Immature natural killer cell (primary cell): Measurements from ENCODE around the gene CACNA1D. TPM values are rescaled to one million over a fixed set of nuclear protein-coding genes. Genes with fewer than 3 reads are reported as not detected.

Source experiments
- DNase-seq, 3 donors: peaks; one replicate each; pipeline ENCODE4 v3.0.0; 2022; ENCODE audit warnings: mixed read lengths in 1 of 3
- H3K27ac Mint-ChIP-seq, 6 donors: one replicate each; pipeline ENCODE4 v1.8.0; 2020; ENCODE audit warnings: mixed read lengths in 6 of 6, mild to moderate bottlenecking in 5 of 6, inconsistent platforms in 4 of 6, moderate library complexity in 3 of 6
- H3K27me3 Mint-ChIP-seq, 3 donors: one replicate each; pipeline ENCODE4 v1.8.0; 2020 to 2021; ENCODE audit warnings: low read depth in 3 of 3, mild to moderate bottlenecking in 3 of 3, mixed read lengths in 3 of 3, moderate library complexity in 3 of 3, inconsistent platforms in 1 of 3
- H3K36me3 Mint-ChIP-seq, 3 donors: one replicate each; pipeline ENCODE4 v1.8.0; 2020; ENCODE audit warnings: mixed read lengths in 3 of 3, inconsistent platforms in 2 of 3, mild to moderate bottlenecking in 2 of 3
- H3K4me1 Mint-ChIP-seq, 2 donors: one replicate each; pipeline ENCODE4 v1.8.0; 2020; ENCODE audit warnings: inconsistent platforms in 2 of 2, mild to moderate bottlenecking in 2 of 2, mixed read lengths in 2 of 2, moderate library complexity in 1 of 2
- H3K4me3 Mint-ChIP-seq, 5 donors: one replicate each; pipeline ENCODE4 v1.8.0; 2020; ENCODE audit warnings: mild to moderate bottlenecking in 5 of 5, mixed read lengths in 5 of 5, inconsistent platforms in 3 of 5, moderate library complexity in 3 of 5
- H3K9me3 Mint-ChIP-seq, 6 donors: one replicate each; pipeline ENCODE4 v1.8.0; 2020; ENCODE audit warnings: mild to moderate bottlenecking in 6 of 6, mixed read lengths in 6 of 6, inconsistent platforms in 4 of 6, moderate library complexity in 3 of 6
- polyA plus RNA-seq, 3 donors: library from polyadenylated mRNA; unstranded; fragments of 300-500 nt; fragmentation: Illumina TruSeq; gene quantifications; one replicate each; pipeline ENCODE4 v1.2.3, GENCODE V29; 2021

Gene CACNA1D
- polyA plus RNA-seq, 3 donors from 2014 or later = not detected

DNA sequence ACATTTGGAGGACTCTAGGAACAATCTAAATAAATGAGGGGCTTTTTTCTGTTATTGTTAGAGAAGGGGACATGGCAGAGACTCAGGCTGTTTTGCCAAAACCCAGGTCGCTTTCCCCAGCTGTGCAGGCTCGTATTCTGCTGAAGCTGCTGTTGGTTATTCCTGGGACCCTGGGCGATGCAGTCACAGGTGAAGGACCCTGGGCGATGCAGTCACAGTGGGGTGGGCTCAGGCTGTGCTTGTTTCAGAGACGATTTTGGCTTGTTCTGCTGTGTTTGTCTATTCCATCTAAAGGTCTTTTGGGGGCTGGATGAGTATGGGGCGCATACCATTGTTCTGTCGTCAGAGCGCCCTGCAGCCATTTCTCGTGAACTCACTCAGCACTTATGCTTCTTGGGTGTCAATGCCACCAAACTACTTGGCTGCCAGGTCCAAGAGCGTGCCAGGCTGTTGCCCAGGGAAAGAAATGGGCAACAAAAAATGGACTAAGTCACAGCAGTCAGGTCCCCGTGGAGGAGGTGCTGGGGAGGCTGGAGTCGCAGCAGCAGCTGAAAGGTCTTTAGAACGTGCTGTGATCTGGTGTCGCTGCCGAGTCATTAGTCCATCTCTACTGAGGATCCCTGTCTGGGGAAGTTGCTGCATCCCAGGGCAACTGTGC lies 200.4 kb downstream of the CACNA1D start:
- H3K4me1 Mint-ChIP-seq = no peaks in the 10 kb centered on the region

DNA sequence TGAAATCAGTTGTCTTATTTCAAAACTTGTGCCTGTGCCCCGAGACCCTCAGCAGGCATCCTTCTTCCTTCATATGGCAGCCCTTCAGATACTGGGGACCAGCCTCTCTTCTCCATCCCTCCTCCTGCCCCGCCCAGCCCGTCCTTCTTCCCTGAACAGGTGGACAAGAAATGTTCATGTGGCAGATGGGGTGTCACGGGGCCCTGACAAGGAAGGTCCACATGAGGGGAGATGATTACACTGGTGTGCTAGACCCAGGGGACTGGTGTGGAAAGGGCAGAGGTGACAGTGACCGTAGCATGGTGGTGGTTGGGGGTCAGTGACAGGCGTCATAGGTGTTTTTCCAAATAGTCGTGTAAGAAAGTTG lies 200.9 kb downstream of the CACNA1D start:
- H3K36me3 Mint-ChIP-seq = no peaks in the 10 kb centered on the region
- H3K27me3 Mint-ChIP-seq = peaks cover 0 to 5% (median 1%) of the 10 kb centered on the region in 3 donors
- no peaks in the 10 kb centered on the region for H3K9me3 Mint-ChIP-seq
- no peak overlapping the region for H3K27ac Mint-ChIP-seq
- DNase-seq = no peak
- no peak overlapping the region for H3K4me3 Mint-ChIP-seq
- H3K4me1 Mint-ChIP-seq = no peaks in the 10 kb centered on the region

More for the DNA sequence above, 200.4 kb downstream of the CACNA1D start:
- Mint-ChIP-seq H3K27me3 (peaks cover 0 to 5% (median 1%) of the 10 kb centered on the region in 3 donors), H3K4me3 (no peak overlapping the region), H3K27ac (no peak overlapping the region), H3K36me3 (no peaks in the 10 kb centered on the region), H3K9me3 (no peaks in the 10 kb centered on the region)
- DNase-seq = no peak

DNA sequence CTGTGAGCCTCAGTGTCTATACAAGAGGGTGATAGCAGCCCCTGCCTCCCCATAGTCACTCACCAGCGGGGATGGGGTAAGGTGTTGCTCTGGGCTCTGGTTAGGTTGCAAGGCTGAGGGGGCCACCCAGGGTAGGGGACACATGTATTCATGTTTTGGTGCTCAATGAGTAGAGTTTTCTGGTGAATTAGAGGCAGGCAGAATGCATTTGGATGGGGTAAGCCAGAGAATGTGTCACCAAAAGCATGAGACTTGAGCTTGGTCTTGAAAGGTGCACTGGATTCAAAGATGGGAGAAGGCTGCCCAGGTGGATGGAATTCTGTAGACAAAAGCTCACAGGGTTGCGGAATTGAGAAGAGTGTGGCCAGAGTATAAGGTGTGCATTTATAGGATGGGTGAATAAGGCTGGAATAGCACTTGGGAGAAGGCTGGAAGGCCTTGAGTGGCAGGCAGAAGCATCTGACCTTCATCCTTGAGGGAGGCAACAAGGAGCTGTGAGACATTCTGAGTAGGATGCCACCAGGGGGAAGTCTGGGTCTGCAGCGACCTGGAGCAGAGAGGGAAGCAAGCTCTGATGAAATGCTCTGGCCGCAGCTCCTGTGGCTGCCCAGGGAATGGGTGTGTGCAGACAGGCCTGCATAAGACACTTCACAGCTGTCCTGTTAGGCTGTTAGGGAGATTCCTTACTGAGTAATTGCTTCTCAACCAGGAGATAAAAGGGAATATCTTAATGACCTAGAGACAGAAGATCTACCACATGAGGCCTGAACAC lies 202.2 kb downstream of the CACNA1D start:
- Mint-ChIP-seq H3K9me3 (no peaks in the 10 kb centered on the region), H3K27ac (no peak overlapping the region), H3K4me1 (no peaks in the 10 kb centered on the region), H3K36me3 (no peaks in the 10 kb centered on the region), H3K27me3 (peaks cover 0 to 5% (median 1%) of the 10 kb centered on the region in 3 donors), H3K4me3 (no peak overlapping the region)
- DNase-seq = no peak

DNA sequence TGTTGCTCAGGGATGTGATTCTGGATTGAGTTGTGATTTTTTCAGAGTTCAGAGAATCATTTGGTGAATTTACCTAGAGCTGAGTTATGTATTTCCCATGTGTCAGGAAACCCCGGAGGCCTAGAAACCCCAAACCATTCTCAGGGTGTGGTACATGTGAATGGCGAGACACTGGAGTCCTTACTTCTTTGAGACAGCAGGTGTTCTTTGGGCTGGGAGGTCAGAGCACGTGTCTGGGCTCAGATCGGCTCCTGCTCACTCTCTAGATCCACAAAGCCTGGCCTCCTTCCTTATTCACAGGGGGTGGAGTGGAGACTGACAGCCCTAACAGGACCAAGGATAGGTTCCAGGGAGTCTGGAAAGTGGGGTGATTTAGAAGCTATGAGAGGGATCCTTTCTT lies 206.0 kb downstream of the CACNA1D start:
- no peak for DNase-seq
- Mint-ChIP-seq H3K4me3 (no peak overlapping the region), H3K27ac (no peak overlapping the region), H3K4me1 (no peaks in the 10 kb centered on the region), H3K36me3 (no peaks in the 10 kb centered on the region), H3K9me3 (no peaks in the 10 kb centered on the region), H3K27me3 (peaks cover 0 to 7% (median 0%) of the 10 kb centered on the region in 3 donors)

DNA sequence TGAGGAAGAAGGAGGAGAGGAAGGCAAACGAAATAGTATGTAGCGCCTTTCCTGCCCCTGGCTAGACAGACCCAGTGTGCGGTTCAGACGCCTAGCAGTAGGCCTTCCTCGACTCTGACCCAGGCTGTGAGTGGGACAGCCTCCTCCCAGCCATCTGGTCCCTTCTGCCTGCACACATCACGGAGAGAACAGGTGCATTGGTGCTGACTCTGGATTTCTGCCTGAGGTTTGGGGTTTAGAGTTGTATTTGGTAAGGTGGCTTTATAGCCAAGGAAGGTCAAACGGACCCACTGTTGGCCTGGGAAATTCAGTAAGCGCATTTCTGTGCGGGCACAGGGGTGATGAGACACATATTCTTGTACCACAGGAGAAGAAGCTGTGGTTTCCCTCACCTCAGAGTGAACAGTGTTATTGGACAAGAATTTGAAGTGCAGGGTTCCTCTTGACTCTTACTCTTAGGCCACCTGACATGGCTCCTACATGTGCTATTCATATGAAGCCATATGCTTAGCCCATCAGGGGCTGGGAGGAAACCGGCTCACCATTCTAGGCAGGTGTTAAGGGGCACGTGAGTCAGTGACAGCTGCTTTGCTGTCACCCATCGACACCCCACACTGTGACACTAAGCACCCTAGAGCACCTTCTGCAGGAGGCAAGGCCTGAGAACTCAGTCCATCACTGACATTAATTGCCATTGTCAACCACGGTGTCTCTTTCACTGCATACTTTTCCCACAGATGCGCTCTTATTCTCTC lies 208.5 kb downstream of the CACNA1D start:
- H3K27ac Mint-ChIP-seq = no peak overlapping the region
- H3K27me3 Mint-ChIP-seq = peaks cover 0 to 4% (median 0%) of the 10 kb centered on the region in 3 donors
- H3K9me3 Mint-ChIP-seq = no peaks in the 10 kb centered on the region
- no peak overlapping the region for H3K4me3 Mint-ChIP-seq
- H3K36me3 Mint-ChIP-seq = no peaks in the 10 kb centered on the region
- DNase-seq = no peak
- H3K4me1 Mint-ChIP-seq = no peaks in the 10 kb centered on the region

DNA sequence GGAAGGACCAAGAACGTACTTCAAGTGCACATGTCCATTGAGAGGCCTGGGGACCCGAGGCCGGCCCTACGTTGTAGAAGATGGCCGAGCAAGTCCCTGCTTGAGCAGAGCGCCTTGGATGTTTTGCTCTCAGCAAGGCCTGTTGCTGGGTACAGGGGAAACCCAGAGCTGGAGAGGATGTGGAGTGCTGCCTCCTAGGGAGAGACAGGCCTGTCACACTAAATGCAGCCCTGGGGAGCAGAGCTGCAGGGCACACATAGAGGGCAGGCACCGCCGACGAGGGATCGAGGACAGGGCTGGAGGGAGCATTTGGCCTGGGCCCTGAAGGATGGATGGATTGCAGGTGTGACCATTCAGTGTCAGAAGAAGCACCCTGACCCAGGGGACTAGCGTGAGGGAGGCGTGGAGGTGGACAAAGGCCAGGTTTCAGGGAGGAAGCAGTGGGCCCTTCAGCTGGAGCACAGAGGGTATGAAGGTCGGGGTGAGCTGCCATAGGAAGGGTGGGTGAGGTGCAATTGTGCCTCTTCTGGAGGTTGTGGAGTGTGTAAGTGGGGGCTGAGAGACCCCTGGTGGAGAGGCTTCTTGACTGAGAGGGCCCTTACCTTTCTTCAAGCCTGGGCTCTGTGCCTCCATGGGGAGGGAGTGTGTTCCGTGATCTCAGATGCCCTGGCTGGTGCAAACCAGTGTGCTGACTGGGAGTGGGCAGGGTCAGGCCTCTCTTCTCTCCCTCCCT lies 209.4 kb downstream of the CACNA1D start:
- no peak for DNase-seq
- Mint-ChIP-seq H3K27me3 (peaks cover 0 to 2% (median 0%) of the 10 kb centered on the region in 3 donors), H3K36me3 (no peaks in the 10 kb centered on the region), H3K9me3 (no peaks in the 10 kb centered on the region), H3K4me1 (no peaks in the 10 kb centered on the region), H3K4me3 (no peak overlapping the region), H3K27ac (no peak overlapping the region)

DNA sequence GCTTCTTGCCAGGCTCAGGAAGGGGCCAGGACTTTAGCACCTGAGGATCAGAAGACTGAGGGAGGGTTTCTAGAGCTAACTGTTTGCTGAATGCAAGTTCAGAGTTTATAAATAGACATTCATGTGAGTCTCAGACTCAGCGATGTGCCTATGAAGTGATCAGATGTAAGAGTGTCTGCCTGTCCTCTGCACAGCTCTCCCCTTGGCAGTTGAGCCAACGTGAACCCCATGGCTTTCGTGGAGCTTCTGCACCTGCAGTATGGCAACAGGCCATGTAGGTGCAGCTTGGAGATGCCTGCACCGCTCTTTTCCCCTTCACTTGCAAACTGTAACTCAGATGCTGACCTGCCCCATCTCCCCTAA lies 209.9 kb downstream of the CACNA1D start:
- DNase-seq = no peak
- H3K9me3 Mint-ChIP-seq = no peaks in the 10 kb centered on the region
- H3K4me3 Mint-ChIP-seq = no peak overlapping the region

DNA sequence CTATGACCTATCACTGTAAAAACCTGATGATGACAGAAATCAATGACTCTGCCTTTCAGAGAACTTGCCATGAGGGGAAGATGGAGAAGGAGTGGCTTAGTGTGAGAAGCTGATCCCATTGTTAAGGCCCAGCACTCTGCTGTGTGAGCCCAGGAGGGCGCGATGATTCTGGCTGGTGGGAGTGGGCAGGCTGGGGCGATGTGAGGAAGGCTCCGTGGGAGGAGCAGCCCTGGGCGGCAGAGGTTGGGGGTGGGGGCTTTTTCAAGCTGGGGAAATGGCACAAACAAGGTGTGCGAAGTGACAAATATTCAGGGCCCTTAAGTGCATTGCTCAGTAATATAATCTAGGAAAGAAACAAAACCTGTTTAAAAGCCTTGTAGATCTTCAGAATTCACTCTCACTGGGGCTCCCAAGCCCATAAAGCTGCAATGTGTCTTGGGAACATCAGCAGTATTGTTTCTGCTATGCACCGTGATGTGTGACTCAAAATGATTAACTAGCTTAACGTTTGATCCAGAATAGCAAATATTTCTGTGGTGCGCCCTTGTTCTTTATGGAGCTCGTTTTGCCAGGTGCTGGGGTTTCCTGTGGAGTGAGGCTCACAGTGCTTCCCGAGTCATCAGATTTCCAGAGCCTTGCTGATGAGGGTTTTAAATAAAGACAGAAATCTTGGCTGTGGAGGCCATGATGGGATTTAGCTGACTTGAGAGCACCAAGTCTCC lies 210.8 kb downstream of the CACNA1D start:
- no peaks in the 10 kb centered on the region for H3K4me1 Mint-ChIP-seq
- H3K9me3 Mint-ChIP-seq = no peaks in the 10 kb centered on the region
- H3K27ac Mint-ChIP-seq = no peak overlapping the region
- H3K27me3 Mint-ChIP-seq = peaks cover 0 to 2% (median 0%) of the 10 kb centered on the region in 3 donors
- H3K36me3 Mint-ChIP-seq = no peaks in the 10 kb centered on the region
- no peak overlapping the region for H3K4me3 Mint-ChIP-seq
- no peak for DNase-seq

More for the DNA sequence above, 209.9 kb downstream of the CACNA1D start:
- no peak overlapping the region for H3K27ac Mint-ChIP-seq
- H3K27me3 Mint-ChIP-seq = peaks cover 0 to 2% (median 0%) of the 10 kb centered on the region in 3 donors
- H3K36me3 Mint-ChIP-seq = no peaks in the 10 kb centered on the region
- H3K4me1 Mint-ChIP-seq = no peaks in the 10 kb centered on the region

DNA sequence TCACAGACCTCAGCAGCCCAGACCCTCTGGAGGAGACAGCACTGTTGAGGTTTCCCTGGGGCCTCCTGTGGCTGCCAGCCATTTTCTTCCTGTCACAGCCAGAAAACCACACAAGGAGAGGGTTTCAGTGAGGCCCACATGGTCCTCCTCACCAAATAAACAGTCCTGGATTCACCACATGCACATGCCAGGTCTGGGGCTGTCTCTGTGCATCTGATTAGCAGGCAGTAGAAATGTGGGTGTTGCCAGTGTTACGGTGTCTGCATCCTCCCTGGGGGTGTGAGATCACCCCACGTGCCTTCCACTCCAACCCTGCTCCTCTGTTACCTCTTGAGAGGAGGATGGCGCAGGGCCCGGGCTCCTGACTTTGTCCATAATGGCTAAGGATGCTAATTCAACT lies 211.4 kb downstream of the CACNA1D start:
- Mint-ChIP-seq H3K27me3 (peaks cover 0 to 2% (median 0%) of the 10 kb centered on the region in 3 donors), H3K4me3 (no peak overlapping the region), H3K36me3 (no peaks in the 10 kb centered on the region), H3K9me3 (no peaks in the 10 kb centered on the region), H3K27ac (no peak overlapping the region), H3K4me1 (no peaks in the 10 kb centered on the region)
- DNase-seq = no peak

DNA sequence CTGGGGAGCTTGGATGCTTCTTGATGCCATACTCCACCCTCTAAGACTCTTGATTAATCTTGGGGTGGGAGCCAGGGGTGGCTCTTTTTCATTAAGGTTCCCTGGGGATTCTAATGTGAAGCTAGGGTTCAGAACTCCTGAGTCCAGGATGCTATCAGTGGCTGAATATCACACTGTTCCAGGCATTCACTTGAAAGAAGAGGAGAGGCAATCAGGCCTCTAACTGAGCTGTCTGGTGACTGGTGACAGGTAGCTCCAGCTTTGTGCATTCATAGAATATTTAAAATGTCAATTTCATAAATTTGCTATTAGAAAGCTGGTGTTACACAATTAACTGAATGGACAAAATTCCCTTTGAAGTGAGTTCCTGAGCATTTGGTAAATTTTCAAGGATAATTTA lies 212.8 kb downstream of the CACNA1D start:
- H3K27me3 Mint-ChIP-seq = peaks cover 0 to 2% (median 0%) of the 10 kb centered on the region in 3 donors
- DNase-seq = no peak

DNA sequence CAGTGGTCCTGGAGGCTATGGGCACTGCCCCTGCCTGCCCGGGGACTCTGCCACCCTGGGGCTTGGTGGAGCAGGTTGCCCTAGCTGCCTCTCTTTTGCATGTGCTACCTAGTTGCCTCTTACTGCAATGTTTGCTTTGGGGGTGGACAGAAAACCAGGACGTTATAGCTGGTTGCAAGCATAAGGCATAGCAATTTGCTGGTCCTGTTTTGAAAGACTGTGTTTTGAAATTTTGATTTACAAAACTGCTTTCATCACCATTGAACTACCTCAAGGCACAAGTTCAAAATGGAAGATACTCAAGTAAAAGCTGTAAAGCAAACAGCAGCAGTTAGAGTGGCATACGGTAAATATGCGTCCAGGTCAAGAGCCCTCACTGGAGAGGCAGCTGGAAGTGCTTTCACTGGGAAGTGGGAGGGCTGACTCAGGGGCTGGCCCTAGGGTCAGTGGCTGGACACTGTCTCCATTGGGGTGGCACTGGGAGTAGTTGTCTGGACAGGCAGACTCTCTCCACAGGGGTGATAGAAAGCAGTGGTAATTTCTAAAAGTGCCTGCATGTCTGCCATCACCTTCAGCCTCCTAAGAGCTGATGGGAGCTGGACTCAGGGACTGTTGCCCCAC lies 213.7 kb downstream of the CACNA1D start:
- no peak overlapping the region for H3K4me3 Mint-ChIP-seq
- H3K36me3 Mint-ChIP-seq = no peaks in the 10 kb centered on the region
- H3K27me3 Mint-ChIP-seq = peaks cover 0 to 2% (median 0%) of the 10 kb centered on the region in 3 donors
- DNase-seq = no peak
- no peaks in the 10 kb centered on the region for H3K9me3 Mint-ChIP-seq
- no peaks in the 10 kb centered on the region for H3K4me1 Mint-ChIP-seq
- H3K27ac Mint-ChIP-seq = no peak overlapping the region

More for the DNA sequence above, 212.8 kb downstream of the CACNA1D start:
- Mint-ChIP-seq H3K27ac (no peak overlapping the region), H3K9me3 (no peaks in the 10 kb centered on the region), H3K4me1 (no peaks in the 10 kb centered on the region), H3K36me3 (no peaks in the 10 kb centered on the region), H3K4me3 (no peak overlapping the region)

DNA sequence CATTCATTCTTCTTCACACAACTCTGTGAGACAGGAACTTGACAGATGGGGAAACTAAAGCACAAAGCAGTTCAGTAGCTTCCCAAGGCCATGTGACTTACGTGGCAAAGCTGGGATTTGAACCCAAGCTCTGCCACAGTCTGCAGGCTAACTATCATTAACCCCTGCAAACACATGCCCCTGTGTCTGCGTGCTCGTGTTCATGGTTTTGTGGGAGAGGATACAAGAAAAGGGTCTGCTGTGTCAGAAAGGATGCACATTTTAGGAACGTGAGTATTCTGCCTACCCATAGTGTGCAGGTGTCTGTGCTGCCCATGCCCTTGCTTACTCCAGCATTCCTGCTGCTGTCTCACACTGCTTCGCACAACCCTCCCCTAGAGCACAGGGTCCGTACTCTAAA lies 214.8 kb downstream of the CACNA1D start:
- peaks cover 0 to 2% (median 0%) of the 10 kb centered on the region in 3 donors for H3K27me3 Mint-ChIP-seq
- H3K9me3 Mint-ChIP-seq = no peaks in the 10 kb centered on the region
- no peaks in the 10 kb centered on the region for H3K4me1 Mint-ChIP-seq
- H3K36me3 Mint-ChIP-seq = no peaks in the 10 kb centered on the region
- DNase-seq = no peak
- H3K27ac Mint-ChIP-seq = no peak overlapping the region
- H3K4me3 Mint-ChIP-seq = no peak overlapping the region
